Activated CD8-positive, alpha-beta memory T cell treated with anti-CD3 and anti-CD28 coated beads, Interleukin-2, amount 50 U/mL, for 48 hours (primary cell): Measurements from ENCODE around the gene ANXA8L1.
"Not testable (repeated sequence)": the region's sequence is repeated elsewhere in the genome, so short reads cannot be mapped to it uniquely, and the experiment has no call there.

ENCODE experiments used
- DNase-seq: peaks from one replicate; pipeline ENCODE4 v3.0.0-alpha.2; 2020

ANXA8L1 gene, protein sequence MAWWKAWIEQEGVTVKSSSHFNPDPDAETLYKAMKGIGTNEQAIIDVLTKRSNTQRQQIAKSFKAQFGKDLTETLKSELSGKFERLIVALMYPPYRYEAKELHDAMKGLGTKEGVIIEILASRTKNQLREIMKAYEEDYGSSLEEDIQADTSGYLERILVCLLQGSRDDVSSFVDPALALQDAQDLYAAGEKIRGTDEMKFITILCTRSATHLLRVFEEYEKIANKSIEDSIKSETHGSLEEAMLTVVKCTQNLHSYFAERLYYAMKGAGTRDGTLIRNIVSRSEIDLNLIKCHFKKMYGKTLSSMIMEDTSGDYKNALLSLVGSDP

DNA sequence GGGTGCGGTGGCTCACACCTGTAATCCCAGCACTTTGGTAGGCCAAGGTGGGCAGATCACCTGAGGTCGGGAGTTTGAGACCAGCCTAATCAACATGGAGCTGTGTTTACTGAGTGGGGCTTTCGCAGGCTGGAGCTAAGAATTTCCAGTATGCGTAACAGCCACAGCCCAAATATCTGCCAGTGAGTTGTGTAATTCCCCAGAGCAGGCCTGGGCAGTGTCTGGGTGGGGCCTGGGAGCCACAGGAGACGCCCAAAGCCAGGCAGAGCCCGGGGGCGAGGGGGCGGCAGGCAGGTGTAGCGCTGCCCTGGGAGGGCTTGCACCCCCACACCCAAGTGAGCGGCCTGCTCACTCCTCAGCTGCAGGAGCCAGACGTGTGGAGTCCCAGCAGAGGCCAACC is at the start of gene ANXA8L1:
Gene ANXA8L1 (plus strand): TSS at position 371 of the 400 bp plus-strand sequence. CDS start 76 bp downstream, outside the sequence.
- DNase-seq, result not testable (repeated sequence)

DNA sequence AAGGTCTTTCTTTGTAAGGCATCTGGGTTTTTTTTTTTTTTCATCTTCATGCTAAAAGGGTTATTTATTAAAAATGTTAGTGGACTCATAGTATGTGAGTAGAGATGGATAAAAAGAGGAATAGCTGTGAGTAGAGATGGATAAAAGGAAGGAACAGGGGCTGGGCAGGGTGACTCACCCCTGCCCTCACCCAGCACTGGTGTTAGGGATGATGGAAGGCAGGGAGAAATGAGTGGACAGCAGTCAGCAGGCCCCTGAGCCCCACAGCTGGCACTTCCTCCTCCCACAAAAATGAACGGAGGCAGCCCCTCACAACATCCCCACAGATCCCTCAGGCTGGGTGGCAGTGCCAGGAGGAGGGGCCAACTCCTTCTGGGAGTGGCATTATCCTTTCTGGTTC is 49.5 kb upstream of the ANXA8L1 start:
- DNase-seq, result no peak

DNA sequence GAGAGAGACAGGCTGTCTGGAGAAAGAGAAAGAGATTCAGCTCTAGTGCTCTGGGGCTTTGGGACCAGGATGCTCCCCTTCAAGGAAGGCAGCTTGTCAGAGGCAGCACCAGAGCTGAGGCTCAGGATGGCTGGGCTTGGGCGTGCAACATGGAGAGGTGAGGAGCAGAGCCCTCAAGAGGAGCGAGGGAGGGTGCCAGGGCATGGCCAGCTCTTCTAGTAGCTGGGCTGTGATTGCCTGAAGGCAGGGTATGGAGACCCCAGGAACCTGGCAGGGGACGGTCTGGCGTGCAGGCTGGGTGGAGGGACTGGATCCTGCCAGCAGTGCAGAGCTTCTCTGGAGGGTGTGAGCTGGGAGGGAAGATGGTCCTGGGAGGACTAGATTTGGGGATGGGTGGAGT is 48.6 kb upstream of the ANXA8L1 start:
- DNase-seq, result no peak

DNA sequence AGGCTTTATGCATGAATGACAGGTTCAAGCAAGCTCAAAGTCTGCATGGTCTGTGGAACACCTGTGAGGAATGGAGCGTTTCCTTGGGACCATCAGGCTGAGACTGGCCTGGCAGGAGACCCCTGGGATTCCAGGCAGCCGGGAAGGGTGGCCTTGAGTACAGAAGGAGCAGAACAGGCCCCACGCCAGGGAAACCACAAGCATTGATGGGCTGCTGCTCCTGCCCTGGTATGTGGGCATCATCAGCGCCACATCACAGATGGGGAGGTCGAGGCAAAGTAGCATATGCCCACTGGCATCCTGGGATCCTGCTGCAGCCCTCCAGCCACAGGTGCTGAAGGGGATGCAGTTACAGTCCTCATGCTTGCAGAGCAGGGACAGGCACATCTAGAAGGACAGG is 47.9 kb upstream of the ANXA8L1 start:
- no peak for DNase-seq

DNA sequence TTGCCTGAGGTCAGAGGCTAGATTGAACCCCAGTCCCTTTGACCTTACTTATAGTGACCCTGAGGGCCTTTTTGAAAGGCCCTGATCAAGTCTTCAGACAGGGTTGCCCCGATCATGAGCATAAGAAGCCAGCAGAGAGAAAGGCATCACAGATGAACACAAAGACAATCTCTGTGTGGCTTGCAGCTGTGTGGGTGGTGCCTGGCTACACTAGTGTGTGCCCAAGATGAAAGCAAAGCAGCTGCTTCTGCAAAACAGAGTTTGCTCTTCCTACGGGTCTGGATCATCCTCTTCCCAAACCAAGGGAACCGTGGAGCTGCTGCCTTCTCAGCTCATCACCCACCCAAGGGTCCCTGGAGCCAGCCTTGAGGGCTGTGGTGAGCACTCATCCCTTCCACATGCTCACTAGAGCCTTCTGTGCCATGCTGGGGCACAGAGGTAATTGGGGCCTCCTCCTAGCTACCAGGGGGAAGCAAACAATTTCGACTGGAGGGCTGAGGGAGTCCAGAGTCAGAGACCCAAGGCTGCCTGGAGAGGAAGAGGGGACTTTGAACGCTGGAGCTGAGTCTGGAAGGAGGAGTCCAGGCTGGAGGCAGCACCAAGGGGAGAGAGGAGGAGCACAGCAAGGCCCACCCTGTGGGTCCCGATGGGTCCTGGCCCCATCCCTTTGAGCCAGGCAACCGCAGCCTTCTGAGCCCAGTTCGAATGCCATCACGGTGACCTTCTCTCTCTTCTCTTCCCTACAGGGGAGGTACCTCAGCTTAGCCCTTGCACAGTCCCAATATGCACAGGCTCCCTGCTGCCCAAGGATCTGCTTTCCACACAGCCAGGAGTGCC is 46.5 kb upstream of the ANXA8L1 start:
- no peak for DNase-seq

DNA sequence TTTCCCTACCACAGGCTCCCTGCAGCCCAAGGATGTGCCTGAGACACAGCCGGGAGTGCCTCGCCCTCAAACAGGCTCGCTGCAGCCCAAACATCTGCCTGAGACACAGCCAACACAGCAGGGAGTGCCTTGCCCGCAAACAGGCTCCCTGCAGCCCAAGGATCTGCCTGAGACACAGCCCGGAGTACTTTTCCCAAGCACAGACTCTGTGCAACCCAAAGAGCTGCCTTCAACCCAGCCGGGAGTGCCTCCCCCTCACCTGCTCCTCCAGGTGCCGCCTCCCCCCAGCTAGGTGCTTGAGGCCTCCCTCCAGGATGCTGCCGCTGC is 45.9 kb upstream of the ANXA8L1 start:
- DNase-seq, result no peak

DNA sequence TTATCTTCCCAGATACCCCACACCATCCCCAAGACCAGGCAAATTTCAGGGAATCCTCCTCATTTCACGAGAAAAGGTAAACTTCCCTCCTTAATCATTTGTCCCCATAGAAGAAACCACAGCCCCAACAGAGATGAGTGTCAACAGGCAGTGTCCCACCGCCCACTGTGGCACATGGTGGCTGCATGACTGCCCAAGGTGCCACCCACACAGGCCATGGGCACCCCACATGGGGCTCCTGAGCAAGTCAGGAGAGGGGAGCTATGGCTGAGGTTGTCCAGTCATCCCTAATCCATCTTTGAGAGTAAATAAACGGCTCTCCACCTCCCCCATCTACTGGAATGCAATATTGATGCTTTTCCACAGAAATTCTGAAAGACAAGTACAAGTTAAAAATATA is 44.7 kb upstream of the ANXA8L1 start:
- no peak for DNase-seq

DNA sequence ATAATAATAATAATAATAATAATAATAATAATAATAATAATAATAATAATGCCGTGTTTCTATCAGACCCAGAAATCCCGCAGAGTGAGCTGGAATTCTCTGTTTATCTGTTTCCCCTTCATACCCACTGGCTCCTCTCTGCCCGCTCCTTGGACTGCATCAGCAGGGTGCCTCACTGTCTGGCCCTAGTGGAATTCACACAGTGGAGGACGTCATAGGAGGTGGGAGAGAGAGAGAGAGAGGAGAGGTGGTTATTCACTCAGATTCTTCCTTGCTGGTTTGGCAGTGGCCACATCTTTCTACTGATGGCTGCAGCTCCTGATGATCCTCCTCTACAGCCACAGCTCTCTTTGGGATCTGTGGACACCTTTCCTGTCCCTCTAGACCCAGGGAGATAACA is 10.1 kb upstream of the ANXA8L1 start:
- not testable (repeated sequence) for DNase-seq

DNA sequence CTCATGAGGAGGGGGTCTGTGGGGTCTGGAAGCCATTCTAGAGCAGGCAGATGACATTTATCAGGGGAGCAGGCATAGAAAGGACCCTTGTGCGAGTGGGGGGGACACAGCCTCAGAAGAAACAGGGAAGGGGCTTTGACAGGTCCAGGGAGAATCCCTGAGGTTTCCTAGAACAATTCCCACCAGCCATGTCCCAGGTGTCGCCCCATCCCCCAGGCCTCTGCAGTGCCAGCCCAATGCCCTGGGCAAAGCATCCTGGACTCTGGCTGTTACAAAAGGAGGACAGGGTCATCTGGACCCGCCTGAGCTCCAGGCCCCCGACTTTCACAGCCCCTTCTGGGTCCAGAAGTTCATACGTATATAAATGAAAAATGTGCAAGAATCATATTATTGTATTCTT is 8.4 kb upstream of the ANXA8L1 start:
- not testable (repeated sequence) for DNase-seq

DNA sequence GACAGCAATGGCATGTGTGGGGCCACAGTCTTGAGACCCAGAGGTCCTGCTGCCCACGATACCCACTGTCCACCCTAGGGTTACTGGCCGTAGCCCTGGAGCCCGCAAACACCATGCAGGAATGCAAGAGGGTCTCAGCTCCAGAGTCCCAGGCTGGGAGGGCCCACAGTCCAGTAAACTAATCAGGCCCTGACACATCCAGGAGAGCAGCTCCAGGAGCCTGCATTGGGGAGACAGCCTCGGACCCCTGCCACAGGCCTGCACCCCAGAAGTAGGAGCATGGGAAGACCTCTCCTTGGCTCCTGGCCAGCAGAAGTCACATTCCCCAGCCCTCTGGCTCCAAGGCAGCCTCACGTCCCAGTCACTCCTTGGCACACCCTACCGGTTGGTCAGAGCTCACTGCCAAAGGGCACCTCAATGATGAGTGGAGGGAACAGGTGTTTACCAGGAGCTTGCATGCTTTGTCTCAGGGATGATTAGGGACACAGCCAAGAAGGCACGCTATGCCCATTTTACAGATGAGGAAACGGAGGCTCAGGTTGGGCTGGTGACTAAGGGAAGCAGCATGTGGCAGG is 7.8 kb upstream of the ANXA8L1 start:
- not testable (repeated sequence) for DNase-seq

DNA sequence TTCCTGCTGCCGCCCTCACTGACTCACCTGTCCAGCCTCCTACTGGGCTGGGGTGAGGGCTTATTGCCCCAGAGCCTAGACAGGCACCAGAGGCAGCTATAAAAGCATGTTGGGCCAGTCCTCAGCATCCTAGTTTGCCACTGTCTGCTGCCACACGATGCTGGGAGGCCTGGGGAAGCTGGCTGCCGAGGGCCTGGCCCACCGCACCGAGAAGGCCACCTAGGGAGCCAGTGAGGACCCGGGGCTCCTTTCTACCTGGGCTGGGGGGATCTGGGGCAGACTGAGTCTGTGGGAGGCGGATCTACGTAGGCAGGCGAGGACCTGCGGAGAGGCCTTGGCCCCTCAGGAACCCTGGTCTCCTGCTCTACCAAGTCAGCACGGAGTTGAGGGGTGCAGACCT is 6.6 kb upstream of the ANXA8L1 start:
- not testable (repeated sequence) for DNase-seq

DNA sequence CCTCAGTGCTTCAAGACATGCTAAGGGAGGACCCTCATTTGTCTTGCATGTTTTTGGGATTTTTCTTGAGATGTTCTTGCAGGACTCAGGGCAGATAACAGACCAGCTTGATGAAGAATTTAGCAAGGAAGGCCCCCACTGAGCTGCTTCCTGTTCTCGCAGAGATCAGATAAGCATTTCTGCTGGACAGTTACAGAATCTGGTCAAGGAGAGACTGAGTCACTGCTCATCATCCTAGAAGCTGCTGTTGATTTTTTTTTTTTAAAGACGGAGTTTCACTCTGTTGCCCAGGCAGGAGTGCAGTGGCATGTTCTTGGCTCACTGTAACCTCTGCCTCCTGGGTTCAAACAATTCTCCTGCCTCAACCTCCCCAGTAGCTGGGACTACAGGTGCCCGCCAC is 1.2 kb upstream of the ANXA8L1 start:
- DNase-seq, result not testable (repeated sequence)

DNA sequence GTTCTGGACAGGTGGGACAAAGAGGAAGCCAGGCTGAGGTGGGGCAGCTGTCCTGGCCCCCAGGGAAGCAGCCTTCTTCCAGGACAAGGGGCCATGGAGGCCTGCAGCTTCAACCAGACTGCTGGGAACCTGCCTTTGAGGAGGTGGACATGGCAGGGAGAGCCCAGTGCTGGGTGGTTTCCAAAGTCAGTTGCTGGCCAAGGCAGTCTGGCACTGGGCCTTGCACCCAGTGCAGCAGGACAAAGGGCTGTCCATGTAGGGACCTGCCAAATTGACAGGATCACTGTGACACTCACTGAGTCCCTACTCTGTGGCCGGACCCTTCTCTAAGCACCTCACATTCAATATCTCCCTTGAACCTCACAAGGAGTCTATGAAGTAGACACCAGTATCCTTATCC is 1.4 kb downstream of the ANXA8L1 start:
- not testable (repeated sequence) for DNase-seq

DNA sequence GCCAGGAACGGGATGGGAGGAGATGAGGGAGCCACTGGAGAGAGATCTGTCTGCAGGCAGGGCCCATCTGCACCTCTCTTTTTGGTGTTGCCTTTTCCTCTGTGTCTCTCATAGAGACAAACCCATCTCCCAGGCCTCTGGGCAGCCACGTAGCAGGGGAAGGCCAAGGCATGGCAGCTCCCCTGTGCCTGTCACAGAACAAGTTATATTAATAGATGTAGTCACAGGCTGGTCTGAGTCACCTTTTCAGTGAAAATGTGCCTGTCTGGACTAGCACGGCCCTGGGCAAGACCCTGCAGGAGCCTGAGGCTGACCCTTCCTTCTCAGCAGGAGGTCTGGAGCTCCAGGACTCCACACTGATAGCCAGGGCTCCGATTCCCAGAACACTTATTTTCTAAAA is 2.1 kb downstream of the ANXA8L1 start:
- not testable (repeated sequence) for DNase-seq

DNA sequence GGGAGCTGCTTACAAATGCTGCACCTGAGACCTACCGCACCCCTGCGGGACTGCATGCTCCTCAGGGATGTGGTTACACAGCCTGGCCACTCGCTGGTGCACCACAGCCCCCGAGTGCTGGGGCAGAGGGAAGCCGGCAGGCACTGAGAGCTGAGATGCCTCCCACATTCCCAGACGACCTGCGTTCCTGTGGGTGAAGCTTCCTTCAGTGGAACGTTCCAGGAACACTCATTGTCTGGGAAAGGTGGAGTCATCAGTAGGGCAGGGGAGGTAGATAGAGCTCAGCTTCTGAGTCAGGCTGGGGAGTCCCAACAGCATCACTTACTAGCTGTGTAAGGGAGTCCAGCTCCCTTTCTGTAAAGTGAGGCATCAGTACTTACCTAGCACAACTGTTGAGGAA is 2.5 kb downstream of the ANXA8L1 start:
- DNase-seq, result not testable (repeated sequence)

DNA sequence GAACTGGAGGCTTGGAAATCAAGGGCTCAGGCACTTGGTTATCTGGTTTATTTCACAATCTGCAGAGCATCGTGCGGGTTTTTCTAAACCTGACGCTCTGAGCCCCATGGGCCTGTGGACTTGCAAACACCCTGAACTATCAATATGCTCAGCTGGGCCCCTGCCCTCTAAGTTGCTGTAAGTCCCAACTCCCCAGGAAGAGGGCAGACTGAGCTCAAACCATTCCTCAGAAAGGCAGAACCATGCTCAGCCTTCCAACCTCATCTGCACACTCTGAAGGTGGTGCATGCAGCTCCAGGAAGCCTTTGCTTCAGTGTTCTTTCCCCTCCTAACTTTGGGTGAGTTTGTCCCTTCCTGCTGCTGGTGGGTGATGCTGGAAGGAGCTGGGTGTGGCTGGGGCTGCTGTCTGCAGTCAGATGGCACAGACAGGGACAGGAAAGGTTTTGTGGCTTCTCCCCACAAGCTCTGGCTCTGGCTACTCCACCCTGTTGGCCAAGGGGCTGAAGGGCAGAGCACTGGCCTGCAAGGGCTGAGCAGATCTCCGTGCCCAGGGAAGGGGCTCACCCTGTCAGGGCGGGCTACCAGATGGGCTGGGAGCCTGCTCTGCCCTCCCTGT is 3.8 kb downstream of the ANXA8L1 start:
- DNase-seq, result not testable (repeated sequence)

DNA sequence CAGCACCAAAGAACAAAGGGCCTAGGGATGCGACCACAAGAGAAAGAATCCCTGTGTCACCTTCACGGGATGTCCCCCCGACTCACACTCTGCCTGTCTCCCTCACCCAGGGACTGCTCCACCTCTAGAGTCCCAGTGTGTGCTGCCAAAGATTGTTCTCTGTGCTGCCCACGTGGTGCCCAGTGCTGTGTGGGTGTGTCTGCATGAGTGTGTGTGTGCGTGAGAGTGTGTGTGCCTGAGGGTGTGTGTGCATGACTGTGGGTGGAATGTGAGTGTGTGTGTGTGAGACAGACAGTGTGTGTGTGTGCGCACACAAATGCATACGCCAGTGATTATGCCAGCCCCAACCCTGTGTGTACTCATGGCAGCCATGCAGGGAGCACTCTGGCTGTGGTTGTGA is 10.3 kb downstream of the ANXA8L1 start:
- not testable (repeated sequence) for DNase-seq

DNA sequence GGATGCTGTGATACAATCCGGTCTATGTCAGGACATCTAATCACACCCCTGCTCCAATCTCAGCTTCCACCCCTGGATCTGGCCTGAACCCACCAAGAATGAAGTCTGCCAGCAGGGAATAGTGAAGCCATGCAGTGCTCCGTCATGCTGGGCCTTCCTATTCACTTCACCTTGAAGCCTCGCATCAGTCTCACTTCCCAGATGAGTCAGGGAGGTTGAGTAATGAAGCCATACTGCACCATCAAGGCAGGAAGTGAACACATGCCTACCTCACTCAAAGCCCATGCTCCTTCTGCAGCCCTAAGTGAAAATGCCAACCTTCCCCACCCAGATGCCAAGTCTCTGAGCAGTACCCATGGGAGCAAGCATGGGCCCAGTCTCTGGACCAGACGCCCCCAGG is 11.1 kb downstream of the ANXA8L1 start:
- not testable (repeated sequence) for DNase-seq

DNA sequence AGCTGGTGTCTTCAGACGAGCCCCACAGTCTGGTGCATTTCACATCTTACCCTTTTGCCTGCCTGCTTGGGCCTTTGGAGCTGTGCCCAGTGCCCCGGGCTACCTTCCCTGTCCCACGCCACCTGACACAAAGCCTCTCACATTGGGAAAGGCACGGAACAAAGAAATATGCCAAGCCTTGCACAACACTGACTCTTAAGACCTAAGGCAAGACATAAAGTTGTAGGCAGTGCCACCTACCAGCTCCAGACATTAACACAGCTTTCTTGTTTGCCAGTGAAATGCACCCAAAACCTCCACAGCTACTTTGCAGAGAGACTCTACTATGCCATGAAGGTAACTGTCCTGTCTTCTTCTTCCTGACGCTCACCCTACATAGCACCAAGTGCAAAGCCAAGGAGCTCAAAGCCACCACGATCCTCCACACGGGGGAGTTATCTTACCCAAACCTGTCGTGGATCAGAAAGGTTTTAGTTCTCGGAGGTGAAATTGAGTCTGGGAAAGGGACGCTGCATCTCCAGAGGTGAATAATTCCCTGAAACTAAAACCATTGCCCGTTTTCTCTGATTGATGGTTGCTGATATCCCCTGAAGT is 11.8 kb downstream of the ANXA8L1 start:
- DNase-seq, result not testable (repeated sequence)

DNA sequence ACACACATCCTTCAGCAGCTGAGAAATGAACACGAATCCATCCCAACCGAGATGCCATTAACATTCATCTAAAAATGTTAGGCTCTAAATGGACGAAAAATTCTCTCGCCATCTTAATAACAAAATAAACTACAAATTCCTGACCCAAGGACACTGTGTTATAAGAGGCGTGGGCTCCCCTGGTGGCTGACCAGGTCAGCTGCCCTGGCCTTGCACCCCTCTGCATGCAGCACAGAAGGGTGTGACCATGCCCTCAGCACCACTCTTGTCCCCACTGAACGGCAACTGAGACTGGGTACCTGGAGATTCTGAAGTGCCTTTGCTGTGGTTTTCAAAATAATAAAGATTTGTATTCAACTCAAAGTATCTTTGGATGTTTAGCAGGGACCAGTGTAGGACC is 15.8 kb downstream of the ANXA8L1 start:
- DNase-seq, result not testable (repeated sequence)

DNA sequence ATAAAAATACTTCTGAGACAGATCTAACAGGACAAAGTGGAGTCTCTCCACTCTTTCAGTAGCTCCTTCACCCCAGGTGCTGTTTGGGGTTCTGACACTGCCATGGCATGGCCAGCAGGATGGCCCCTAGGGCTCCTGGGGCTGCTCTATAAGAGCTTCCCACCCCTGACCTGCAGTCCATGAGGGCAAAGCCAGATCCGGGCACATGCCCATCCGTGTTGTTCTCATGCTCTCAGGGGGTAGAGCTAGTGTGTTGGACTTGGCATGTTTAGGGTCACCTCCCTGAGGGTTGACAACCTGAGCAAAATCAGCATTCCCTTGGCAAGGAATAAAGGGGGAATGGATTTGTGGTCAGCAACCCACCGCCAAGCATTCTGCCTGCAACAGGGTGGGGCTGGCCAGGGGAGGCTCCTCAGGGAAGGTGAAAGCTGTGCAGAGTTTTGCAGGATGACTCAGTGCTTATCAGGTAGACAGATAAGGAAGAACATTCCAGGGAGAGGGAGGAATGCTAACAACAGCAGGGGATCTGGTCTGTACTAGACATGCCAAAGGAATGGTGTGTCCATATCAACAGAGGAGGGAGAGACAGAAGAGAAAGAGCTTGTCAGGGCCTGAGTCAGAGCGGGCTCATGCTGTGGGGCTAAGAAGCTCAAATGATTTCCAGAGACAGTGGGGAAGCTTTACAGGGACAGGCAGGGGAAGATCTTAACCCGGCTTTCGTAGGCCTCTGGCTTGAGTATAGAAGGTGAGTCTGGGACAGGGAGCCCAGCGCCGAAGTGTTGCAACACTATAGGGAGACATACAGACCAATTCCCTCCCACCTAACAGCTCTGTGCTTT is 21.1 kb downstream of the ANXA8L1 start:
- DNase-seq, result not testable (repeated sequence)

DNA sequence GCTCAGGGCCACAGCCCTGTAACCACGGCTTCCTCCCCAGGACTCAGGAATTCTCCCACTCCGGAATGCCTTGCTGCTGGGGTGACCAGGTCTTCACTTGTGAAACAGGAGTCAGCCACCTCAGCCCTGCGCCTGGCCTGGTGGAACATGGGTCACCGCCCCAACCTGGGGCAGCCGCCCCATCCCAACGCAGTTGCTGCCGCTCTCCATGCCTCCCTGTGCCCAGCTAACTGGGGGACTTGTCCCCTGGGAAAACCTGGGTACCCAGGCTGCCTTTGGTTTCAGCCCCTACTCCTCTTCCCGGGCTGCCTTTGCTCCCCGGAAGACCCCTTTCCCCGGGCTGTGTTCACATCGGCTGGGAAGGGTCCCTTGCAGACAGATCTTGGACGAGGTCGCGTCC is 22.2 kb downstream of the ANXA8L1 start:
- peak; percentile 53 for DNase-seq
